GM18867 (cell line): ENCODE data around the gene KCNK18.
"Not testable (repeated sequence)": the region's sequence is repeated elsewhere in the genome, so short reads cannot be mapped to it uniquely, and the experiment has no call there.

Source experiments
- ATAC-seq: cut with Tn5 transposase; IDR thresholded peaks from one replicate; pipeline ENCODE4 v1.9.1; 2021; ENCODE audit warnings: mild to moderate bottlenecking, moderate library complexity; ENCODE audit not compliant: unreplicated experiment

Gene KCNK18

DNA sequence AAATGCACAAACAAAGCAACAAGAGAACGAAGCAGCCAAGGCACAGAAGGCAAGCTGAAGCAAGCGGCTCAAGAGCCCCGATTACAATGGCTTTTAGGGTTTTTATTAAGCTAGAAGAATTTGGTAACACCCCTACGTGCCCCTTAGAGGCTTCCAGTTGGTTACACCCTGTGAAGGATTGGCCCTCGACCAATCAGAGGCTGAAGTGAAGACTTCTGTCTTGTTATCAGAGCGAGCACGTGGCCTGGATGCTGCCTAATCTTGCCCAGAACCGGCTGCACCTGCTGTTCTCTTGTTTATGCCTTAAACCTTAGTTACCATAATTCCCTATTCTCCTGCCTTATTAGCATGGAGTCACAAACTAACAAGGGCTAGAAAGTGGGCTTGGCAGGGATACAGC is 21.4 kb downstream of the KCNK18 start:
- ATAC-seq, result no peak

GRCh38 chr10:117221156-117221711 is 23.9 kb downstream of the KCNK18 start:
- ATAC-seq, result no peak

DNA sequence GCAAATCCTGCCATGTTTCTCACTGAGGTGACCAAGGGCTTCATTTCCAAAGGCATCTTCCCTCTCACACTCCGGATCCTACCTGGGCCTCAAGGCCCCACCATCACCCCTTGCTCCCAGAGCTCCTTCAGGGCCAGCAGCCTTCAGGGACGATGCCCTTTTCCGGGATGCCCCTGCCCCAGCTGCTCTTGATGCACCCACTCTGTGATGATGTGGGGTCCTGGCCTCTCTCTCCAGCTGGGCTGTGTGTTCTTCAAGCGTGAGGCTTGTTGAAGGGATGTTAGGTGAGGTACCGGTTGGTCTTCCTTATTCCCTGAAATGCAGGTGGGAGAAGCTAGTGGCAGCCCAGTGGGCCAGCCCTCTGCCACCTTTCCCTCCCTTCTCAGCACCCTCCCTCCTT is 25.3 kb downstream of the KCNK18 start:
- no peak for ATAC-seq

DNA sequence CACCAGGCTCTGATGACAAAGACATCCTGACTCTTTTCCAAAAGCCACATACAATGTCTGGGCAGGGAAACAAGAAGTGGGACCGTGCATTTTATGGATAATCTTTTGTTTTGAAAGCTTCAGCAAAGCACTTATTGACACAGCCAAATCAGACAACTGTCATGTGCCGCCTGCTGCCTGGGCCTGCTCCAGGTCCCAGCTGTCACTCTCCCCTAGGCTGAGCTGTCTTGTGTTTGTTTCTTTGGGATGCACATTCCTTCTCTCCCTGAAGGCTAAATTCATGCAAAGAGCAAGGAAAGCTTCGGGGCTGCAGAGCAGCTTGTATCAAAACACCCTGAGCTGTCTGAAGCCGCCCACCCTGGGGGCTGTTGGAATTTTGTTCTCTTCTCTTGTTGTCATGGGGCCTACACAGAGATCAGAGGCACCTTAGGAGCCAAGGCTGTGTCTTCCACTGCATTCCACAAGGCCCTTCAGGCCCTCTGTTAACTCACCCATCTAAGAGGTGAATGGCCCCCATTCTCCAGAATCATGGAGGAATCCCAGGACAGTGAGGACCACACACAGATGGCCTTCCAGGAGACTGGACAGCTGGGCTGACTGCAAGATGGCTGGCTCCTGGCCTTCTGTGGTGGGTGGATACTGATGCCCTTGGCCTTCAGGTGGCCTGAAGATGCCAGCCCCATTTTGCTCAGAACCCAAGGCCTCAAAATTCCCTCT is 25.8 kb downstream of the KCNK18 start:
- no peak for ATAC-seq

DNA sequence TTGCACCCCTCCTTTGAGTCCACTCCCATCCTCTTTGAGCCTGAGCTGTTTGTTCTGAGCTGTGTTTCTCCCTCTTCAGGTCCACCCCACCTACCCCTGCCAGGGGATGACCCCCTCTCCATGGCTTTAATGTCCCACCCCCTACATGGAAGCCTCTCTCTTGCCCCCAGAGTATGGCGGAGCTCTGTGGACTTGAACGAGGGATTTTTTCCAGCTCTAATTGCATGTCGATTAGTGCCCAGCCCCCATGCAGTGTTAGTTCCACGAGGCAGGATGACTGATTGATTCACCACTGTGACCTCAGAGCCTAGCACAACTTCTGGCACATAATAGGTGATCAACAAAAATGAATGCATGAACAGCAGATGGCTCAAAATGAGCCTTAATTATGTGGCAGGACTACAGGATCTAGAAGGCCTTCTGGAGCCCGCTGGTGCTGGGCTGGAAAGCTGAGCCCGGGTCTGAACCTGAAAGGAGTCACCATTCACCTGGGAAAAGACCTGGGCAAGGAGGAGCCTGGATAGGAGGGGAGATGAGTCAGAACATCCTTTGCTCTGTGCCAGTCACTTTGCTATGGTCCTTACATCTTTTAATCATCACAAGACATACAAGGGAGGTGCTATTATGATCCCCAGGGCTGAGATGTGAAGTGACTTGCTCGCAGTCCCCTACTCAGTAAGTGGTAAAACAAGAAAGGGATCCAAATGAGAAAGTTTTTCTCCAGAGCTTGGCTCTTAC is 26.6 kb downstream of the KCNK18 start:
- no peak for ATAC-seq

DNA sequence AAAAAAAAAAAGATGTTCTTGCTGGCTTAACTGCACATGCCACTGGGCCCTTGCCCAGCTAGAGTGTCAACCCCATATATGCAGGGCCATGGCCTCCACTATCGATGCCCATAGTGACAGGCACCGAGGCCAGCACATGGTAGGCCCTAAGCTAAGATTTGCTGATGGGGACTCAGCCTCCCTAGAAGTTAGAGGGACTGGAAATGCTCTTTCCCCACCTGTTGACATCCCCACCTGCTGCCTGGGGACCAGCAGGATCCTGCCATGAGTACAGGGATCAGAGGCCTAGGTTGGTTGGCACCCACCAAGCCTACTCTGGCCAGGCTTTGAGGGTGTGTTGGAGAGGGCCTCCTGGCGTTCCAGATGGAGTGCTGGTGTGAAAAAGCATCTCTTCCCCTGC is 27.6 kb downstream of the KCNK18 start:
- ATAC-seq, result no peak

DNA sequence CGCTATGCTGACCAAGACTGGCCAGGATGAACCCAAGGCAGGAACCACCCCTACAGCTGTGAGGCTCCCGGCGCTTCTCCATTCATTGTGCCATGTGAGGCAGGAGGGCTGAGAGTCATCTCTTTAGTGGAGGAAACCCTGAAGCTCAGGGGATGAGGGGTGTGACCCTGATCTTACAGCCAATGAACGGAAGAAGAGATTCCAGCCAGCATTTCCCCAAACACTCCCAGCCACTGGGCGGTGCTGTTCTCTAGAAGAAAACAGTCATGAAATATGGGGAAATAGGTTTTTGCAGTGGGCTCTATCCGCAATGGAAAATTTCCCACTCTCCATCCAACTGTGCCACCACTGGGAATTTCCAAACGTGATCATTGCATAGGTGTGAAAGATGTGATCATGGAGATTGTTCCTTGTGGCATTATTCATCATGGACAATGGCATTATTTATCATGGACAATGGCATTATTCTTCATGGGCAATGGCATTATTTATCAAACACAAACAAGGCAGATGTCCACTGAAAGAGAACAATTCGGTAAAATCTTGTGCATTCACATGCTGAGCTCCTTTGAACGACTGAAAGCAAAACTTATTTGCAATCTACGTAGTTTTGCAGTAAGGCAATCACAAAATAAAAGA is 29.6 kb downstream of the KCNK18 start:
- ATAC-seq, result peak; percentile 44

DNA sequence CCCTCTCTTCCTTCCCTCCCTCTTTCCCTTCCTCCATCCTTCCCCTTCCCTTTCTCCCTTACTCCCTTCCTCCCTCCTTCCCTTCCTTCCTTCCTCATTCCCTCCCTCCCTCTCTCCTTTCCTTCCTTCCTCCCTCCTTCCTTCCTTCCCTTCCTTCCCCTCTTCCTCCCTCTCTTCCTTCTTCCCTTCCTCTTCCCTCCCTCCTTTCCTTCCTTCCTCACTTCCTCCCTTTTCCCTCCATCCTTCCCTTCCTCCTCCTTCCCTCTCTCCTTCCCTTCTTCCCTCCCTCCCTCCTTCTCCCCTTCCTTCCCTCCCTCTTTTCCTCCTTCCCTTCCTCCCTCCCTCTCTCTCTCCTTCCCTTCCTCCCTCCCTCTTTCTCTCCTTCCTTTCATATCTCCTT is 30.9 kb downstream of the KCNK18 start:
- ATAC-seq, result no peak

- not testable (repeated sequence) for ATAC-seq
Measured at GRCh38 chr10:117230107-117230506, 32.8 kb downstream of the KCNK18 start.

- peak; percentile 70 for ATAC-seq
Measured at GRCh38 chr10:117237401-117237991, 40.2 kb downstream of the KCNK18 start.

DNA sequence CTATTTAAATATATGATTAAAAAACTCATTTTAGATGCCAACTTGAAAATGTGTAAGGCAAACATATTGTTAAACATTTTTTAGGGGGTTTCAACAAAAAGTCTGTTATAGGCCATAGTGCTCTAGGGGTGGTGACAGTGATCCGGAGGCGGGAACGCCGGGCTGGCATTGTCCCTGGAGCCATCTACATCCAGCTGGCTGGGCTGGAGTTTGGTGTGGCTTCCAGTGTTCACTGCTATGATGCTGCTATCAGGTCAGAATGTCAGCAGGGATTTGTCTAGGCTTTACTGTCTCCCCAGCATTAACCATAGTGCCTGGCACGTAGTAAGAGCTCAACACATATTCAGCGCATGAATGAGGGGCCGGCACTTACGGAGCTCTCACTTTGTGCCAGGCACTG is 41.8 kb downstream of the KCNK18 start:
- ATAC-seq, result no peak

DNA sequence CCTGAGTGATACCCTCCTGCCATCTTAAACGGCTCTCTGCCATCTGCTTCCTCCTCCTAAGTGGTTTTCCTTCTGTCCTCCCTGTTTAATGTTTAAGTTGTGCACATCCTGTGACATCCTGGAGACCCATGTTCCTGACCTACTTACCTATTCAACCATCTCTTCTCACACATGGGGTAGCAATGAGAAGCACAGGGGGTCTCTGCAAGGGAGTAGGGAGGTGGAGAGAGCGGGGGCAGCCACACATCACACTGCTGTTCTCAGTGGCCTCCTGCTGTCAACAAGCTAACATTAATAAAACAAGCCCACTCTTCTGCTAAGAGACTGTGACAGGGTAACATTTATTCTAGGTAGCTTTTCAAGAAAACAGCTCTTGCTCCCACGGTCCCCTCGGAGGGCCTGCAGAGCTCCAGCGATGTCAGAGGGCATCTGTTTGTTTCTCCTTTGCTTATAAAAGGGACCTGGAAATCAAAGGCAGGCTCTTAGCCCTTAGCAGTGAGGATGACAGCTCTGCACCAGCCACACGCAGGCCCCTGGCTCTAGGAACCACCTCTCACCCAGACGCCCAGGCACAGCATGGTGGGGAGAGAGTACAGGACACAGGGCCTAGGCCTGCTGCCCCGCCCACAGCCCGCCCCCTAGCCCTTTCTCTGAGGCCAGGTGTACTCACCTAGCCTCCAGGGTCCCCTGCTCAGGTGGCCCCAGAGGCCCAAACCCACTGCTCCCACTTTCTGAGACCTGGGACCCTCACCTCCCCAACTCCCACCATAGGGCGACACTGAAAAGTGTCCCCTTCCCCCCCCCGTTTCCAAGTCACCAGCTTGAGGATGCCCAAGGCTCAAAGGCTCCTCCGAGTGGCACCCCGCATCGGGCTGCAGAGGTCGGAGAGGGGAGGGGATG is 42.7 kb downstream of the KCNK18 start:
- ATAC-seq, result no peak

DNA sequence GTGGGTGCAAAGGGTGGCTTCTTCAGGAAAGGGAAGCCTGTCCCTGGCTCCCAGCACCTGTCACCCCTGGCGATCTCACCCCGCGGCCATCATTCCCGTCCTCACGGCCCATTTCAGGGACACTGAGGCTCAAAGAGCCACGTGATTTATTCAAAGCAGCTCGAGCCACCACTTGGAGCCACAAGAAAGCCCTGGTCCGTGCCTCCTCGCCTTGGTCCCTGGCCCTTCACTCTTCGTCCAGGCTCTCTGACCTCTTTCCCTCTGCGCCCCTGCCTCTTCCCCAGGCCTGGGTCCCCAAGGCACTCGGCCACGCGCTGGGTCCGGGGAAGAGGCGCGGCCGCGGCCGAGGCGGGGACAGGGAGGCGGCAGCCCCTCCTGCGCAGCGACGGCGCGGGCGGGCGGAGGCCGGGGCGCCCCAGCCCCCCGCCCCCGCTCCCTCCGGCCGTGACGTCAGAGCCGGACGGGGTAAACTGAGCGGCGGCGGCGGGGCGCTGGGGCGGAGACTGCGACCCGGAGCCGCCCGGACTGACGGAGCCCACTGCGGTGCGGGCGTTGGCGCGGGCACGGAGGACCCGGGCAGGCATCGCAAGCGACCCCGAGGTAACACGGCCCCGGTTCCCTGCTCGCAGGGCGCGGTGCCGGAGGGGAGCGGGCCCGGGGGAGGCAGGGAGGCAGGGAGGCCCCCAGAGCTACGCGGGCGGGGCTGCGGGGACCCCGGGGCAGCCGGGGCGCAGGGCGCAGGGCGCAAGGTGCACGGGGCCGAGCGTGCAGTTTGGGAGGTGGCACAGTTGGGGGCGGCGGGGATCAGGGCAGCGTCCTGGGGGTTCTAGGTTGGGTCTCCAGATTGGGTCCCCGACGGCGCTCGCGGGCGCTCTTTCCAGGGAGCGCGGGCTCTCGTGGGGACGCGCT is 43.6 kb downstream of the KCNK18 start, which contains the start of gene SLC18A2:
Gene SLC18A2 (plus strand): TSS at position 494 of the 909 bp plus-strand sequence. CDS start 580 bp downstream, outside the sequence.
- ATAC-seq, result no peak

DNA sequence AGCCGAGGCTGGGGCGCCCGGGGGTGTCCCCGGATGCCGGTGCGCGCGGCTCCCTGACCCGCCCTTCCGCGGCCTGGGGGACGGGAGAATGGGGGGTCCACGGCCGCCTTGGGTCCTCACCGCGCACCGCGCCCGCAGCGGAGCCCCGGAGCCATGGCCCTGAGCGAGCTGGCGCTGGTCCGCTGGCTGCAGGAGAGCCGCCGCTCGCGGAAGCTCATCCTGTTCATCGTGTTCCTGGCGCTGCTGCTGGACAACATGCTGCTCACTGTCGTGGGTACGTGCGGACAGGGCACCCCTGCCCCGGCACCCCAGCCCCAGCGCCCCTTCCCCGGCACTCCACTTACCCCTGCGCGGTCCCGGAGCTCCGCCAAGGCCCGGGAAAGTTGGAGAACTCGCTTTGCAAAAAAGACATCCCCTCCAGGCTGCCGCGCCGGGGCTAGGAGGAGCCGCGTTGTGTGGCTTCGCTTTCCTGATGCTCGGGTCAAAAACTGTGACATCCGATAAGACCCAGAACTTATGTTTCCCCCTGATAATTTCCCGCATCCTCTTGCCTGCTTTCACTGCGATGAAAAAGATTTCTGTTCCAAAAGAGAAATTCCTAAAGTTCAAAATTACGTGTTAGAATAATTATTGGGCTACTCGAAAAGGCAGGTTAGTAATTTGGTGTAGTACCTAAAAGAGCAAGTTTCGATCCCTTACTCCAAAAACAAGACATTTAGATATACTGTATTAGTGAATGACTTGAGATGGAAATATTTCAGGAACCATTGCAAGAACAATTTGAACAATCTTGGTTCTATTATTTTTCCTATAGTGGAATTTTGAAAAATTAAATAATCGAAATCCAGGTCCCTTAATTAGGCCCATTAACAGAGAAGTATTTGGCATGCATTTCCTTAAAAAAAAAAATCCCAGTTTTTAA is 44.5 kb downstream of the KCNK18 start:
- ATAC-seq, result no peak

- no peak for ATAC-seq
Measured at GRCh38 chr10:117242463-117242832, 45.2 kb downstream of the KCNK18 start.

GRCh38 chr10:117246997-117247671 is 49.8 kb downstream of the KCNK18 start:
- no peak for ATAC-seq

- no peak for ATAC-seq
Measured at GRCh38 chr10:117248750-117249465, 51.6 kb downstream of the KCNK18 start.
